ENCODE measurements around the gene GALNT2.
A peak's percentile ranks its signal among the peaks of the same experiment; 100 is the strongest.

The GALNT2 gene

GRCh38 chr1:230097370-230097769, 30.3 kb downstream of the GALNT2 start:
- DNase-seq: no peak

- no peak for DNase-seq
These were observed 31.7 kb downstream of the GALNT2 start for GRCh38 chr1:230098723-230099122.

GRCh38 chr1:230099465-230099864, 32.4 kb downstream of the GALNT2 start:
- DNase-seq: no peak

DNA sequence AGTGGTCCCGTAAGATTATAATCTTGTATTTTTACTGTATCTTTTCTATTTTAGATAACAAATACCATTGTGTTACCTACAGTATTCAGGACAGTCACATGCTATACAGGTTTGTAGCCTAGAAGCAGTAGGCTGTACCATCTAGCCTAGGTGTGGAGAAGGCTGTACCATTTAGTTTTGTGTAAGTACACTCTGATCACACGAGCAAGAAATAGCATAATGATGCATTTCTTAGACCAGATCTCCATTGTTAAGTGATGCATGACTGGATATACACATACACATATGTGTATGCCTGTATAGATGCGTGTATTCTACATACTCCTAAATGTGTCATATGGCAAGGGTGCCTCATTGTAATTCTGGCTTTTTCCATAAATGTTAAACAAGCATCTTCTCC, 33.9 kb downstream of the GALNT2 start:
- DNase-seq: no peak

DNA sequence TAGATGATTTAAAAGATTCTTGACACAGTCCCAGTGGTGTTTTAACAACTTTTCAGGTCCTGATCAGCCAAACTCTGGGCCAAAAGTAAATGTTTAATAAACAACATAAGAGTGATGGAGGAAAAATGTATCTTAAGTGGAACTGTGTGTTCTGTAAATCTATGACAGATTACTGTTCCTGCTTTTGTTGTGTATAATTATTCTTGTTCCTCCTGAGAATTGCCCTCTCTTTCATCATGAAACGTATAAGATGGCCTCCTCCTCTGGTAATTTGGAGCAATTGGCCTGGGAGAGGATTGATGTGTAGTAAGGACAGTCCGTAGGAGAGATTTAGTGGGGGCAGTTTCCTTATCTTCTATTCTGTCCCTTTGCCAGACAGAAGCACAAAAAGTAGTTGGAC, 34.5 kb downstream of the GALNT2 start:
- no peak for DNase-seq

GRCh38 chr1:230102046-230102445, 35.0 kb downstream of the GALNT2 start:
- DNase-seq: no peak

DNA sequence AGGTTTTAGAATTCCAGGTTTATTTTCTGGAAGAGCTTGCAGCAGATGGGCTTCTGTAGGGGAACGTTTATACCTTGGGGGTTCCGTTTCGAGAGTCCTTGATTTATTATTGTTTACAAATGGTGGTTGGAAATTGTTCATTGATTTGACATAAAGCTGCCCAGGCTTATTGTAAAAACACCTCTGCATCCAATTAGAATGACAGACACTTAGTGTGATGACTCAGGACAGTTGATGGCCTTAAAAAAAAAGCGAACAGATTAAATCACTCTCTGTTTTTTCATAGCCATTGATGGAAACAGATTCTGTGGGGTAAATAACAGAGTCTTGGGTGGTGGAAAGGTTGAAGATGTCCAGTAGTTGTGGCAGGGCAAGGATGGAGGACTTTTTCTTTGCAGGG, 35.4 kb downstream of the GALNT2 start:
- DNase-seq: no peak

DNA sequence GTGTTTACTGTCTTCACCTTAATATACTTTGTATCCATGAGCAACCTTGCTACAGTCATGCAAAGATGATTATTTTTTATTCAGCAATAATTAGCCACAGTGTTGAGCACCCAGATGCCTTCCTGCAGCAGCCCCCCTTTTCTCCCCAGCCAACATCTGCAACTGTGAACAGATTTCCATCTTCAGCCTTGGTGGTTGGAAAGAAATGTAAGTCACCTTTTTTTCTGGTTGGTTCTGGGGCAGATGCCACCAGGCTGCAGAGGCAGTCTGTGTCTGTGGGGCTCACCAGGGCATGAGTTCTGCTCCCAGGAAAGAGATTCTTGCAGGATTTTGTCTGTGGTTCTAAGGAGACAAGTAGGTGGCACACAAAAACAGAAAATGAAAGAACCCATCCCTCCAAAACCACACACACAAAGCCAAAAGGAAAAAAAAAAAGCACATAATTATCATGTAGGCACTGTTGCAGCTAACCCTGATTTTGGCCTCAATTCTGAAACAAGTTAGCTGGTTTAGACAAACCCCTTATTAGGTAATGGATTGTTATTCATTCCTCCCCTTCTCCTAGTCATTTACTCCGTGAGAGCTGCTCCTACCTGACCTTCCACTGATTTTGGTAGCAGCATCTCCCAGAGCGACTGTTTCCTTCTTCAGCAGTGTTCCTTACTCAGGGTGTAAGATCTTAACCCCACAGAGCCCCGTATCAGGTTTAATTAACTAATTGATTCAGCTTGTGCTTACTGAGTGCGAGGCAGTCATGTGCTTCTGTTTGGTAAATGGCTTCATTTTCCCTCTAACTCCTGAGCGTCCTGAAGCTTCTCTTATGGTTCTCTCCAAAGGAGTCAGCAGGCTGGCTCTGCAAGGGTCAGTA, 36.5 kb downstream of the GALNT2 start:
- DNase-seq: no peak

DNA sequence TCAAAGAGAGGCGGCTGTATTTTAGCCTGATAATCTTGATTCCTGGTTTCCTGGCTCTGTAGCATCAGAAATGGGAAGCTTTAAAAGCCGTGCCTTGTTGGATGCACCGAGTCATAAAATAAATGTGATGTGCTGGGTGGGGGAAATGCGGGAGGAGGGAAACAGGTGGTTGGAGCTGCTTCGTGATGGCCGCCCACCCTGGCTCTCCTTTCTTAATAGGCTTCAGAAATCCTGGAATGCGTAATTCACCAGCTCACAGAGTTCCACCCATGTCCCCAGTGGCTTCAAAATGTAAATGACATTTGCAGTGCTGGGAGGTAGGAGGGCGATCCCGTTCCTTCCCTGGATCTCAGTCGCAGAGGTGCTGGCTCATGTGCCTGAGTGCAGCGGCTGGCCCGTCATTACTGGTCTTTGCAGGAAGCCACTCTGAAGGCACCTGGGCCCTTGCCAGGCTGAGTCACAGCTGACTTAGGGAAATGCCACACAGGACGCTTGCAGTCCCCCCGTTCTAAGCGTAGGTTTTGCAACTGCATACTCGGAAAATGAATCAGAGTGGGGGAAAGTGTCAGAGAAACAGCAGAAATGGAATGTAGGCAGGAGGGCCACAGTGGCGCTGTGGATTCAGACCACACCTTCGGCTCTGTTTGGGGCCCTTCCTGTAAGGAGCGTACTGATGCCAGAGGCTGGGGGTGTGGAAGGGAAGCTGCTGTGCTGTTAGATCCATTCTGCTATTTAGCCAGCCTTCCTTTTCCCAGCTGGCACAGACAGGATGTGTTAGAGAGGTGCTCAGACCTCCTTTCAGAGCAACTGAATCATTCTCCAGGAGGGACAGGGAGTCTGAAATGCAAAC, 37.6 kb downstream of the GALNT2 start:
- peak; percentile 50 for DNase-seq

- no peak for DNase-seq
These were observed 38.3 kb downstream of the GALNT2 start for GRCh38 chr1:230105245-230105753.

- no peak for DNase-seq
These were observed 39.0 kb downstream of the GALNT2 start for GRCh38 chr1:230105754-230106625.

DNA sequence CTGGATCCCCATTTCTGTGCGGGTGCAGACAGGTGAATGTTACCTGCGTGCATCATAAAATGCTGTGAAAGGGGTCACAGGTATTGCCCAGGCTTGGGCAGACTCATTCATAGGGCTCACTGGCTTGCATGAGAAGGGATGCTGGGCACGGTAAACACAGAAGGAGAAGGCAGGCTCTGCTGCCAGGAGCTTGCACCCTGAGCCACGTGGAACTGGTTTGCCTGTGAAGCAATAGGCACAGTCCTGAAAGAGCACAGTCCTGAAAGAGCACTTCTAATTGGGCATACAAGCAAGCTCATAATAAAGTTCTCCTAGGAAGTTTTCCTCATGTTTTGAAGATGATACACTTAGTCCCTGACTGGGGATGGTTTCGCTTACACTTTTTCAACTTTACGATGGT, 40.9 kb downstream of the GALNT2 start:
- no peak for DNase-seq

- DNase-seq: no peak
These were observed 41.5 kb downstream of the GALNT2 start for GRCh38 chr1:230108580-230108979.

DNA sequence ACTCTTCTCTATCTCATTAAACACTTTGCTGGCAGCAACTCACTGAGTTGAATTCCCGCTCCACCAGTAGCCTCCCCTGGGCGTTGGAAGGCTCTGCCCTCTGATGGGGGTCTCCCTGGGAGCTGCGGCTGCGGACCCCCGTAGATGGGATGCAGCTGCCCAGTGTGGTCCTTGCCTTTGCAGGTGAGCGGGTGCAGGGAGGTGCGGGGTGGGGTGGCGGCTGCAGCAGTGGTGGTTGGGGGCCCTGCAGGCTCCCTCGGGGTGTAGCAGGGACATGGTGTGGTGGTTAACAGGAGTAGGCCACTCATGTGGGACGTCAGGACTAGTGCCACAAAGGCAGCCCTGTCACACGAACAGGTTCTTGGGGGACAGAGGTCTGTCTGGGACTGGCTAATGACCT, 42.0 kb downstream of the GALNT2 start:
- DNase-seq: no peak

DNA sequence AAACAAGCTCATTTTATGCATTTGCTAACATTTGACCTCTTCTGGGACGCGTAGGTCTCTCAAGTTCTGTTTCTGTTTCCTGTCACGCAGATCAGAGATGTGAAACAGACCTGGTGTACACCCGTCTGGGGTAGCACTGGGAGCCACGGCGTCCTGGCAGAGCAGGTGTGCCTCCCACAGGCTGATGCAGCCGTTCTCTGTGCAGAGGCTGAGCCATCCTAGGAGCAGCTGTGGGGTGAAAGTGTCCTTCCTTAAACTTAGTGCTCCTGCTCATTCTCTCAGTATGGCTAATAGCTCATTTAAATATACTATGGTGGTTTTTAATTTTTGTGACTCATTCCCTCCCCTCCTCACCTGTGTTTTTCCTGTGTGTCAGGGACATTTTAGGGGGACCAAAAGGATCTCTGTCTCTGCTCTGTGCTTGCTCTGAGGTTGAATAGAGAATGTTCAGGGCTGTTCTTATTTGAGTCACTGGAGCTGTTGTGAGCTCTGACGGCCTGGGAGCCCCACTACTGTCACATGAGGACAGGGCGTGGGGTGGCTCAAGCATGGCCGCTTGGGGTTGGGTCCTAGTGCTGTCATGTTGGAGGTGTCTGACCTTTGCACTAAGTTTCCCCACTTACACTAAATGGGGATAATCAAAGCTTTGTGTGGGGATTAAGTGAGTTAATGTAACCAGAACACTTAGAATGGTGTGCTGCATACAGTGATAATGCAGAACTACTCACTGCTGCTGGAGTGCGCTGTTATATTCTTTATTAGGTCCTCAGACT, 43.0 kb downstream of the GALNT2 start:
- DNase-seq: no peak

GRCh38 chr1:230110971-230111370, 43.9 kb downstream of the GALNT2 start:
- DNase-seq: no peak

DNA sequence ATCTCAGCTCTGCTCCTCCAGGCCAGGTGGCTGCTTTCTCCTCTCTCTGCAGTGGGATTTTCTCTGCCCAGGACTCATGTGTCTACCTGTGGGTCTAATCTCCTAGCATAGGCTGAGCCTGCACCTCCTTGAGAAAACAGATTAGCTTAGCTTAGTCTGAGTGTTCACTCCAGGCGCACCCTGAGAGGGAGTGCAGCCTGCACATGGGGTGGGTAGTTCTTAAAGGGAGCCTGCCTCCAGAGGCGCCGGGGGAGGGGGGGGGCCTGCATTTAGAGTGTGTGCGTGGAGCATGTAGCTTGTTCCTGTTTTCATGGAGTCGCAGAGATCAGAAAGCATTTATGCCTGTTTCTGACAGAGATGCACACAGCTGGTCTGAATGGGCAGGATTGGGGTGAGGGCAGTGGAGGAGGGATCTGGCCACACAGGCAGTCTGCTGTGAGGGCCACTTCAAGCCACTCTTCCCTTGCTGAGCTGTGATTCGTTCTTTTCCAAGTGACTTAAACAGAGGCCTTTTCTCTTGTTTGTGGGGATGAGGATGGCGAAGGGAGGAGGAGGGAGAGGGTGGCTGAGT, 45.2 kb downstream of the GALNT2 start:
- DNase-seq: peak; percentile 66

DNA sequence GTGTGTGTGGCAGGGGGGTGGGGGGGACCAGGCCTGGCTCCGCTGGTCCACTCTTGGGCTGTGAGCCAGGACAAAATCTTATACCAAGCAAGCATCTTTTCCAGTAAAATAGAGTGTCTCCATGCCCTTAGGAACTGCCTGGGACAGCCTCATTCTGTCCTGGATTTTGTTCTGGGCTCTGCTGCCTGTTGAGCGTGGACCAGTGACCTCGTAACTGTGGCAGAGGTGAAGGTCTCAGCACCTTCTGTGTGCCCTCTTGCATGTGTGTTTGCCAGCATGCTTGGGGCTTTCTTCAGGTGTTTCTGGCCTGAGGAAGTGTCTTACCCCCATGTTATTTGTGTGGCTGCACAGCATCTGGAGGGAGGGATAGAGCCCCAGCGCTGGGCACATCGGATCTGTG, 45.7 kb downstream of the GALNT2 start:
- DNase-seq: no peak

DNA sequence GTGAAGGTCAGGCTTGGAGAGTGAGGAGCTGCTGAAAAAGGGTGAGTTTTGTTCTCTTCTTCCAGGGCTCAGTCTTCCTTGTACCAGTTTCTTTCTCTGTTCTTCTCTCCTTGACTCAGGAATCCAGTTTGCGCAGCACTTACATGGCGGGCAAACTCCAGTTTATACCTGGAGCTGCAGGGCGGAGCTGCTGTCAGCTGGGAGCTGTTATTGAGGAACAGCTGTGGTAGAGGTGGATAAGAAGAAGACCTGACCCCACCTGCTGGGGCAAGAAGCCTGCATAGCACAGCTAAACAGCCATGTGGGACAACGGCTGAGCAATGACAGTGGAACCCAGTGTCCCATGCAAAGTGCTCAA, 46.2 kb downstream of the GALNT2 start:
- DNase-seq: no peak

GRCh38 chr1:230113593-230114236, 46.7 kb downstream of the GALNT2 start:
- no peak for DNase-seq

DNA sequence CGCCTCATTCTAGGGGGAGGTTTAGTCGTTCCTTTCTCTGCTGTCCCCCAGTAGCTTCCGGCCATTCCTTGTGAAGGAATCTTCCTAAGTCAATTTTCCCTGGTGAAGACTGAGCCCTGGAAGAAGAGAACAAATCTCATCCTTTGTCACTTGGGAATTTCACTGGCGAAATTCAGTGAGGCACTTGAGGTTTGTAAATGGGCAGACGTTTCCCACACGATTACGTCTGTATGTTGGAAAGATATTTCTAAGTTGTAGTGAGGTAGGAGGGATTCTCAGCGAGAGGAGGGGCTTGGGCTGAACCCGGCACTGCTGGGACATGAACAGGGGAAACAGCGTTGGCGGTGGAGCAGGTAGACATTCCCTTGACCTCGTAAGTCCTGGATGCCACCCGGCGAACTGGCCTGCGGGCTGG, 47.2 kb downstream of the GALNT2 start:
- no peak for DNase-seq

All from midbrain (tissue), 1 donor.